ENCODE measurements around the gene CFAP119. TPM values are rescaled to one million over a fixed set of nuclear protein-coding genes. Genes with fewer than 3 reads are reported as not detected.

Gene CFAP119
- total and polyA plus RNA-seq, 3 donors from 2014 or later, result 31.5 to 54.2 (median 43.3) TPM

DNA sequence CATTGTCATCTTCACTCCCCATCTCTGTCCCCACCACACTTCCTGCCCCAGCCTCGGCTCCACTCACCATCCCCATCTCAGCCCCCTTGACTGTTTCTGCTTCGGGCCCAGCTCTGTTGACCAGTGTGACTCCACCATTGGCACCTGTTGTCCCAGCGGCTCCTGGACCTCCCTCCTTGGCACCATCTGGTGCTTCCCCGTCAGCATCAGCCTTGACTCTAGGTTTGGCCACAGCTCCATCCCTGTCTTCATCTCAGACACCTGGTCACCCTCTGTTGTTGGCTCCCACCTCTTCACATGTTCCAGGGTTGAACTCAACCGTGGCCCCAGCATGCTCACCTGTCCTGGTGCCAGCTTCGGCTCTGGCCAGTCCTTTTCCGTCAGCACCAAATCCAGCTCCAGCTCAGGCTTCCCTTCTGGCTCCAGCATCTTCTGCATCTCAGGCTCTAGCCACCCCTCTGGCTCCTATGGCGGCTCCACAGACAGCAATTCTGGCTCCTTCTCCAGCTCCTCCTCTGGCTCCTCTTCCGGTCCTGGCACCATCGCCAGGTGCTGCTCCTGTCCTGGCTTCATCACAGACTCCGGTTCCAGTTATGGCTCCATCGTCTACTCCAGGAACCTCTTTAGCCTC, 38.0 kb downstream of the CFAP119 start:
- Histone ChIP-seq H3K4me3 (no peak overlapping the region), H3K27ac (no peak overlapping the region), H3K36me3 (ENCODE audit: low read depth, missing control alignments) (no peaks in the 10 kb centered on the region), H3K9me3 (no peaks in the 10 kb centered on the region), H3K4me1 (peaks cover 2% of the 10 kb centered on the region), H3K27me3 (no peaks in the 10 kb centered on the region)
- no peak for DNase-seq
- 92 to 94% methylated on average over 12 of the region's 12 CpGs for WGBS, 2 donors
- no peak for TF ChIP-seq POLR2A (IDR thresholded peaks at IDR 0.05)
- TF ChIP-seq, protein P1, sequence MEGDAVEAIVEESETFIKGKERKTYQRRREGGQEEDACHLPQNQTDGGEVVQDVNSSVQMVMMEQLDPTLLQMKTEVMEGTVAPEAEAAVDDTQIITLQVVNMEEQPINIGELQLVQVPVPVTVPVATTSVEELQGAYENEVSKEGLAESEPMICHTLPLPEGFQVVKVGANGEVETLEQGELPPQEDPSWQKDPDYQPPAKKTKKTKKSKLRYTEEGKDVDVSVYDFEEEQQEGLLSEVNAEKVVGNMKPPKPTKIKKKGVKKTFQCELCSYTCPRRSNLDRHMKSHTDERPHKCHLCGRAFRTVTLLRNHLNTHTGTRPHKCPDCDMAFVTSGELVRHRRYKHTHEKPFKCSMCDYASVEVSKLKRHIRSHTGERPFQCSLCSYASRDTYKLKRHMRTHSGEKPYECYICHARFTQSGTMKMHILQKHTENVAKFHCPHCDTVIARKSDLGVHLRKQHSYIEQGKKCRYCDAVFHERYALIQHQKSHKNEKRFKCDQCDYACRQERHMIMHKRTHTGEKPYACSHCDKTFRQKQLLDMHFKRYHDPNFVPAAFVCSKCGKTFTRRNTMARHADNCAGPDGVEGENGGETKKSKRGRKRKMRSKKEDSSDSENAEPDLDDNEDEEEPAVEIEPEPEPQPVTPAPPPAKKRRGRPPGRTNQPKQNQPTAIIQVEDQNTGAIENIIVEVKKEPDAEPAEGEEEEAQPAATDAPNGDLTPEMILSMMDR (IDR thresholded peaks at IDR 0.05), result no peak
- intact Hi-C loops (cut with DNase I; ENCODE audit: low total_unique reads), result no loop called here

GRCh38 chr16:30722916-30723315, 38.9 kb downstream of the CFAP119 start:
- no peaks in the 10 kb centered on the region for H3K27me3 ChIP-seq
- no peak for TF ChIP-seq POLR2A (IDR thresholded peaks at IDR 0.05)
- TF ChIP-seq, protein P1 (IDR thresholded peaks at IDR 0.05), result no peak
- no peak for DNase-seq
- H3K27ac ChIP-seq, result no peak overlapping the region
- intact Hi-C loops (cut with DNase I; ENCODE audit: low total_unique reads), result no loop called here
- WGBS, 2 donors, result 86 to 89% methylated on average over 9 to 10 of the region's 10 CpGs
- H3K9me3 ChIP-seq, result no peaks in the 10 kb centered on the region
- no peaks in the 10 kb centered on the region for H3K36me3 ChIP-seq (ENCODE audit: low read depth, missing control alignments)
- H3K4me3 ChIP-seq, result no peak overlapping the region
- H3K4me1 ChIP-seq, result peaks cover 2% of the 10 kb centered on the region

GRCh38 chr16:30722443-30722842, 39.4 kb downstream of the CFAP119 start:
- 67 to 74% methylated on average over 6 of the region's 6 CpGs for WGBS, 2 donors
- Histone ChIP-seq H3K36me3 (ENCODE audit: low read depth, missing control alignments) (no peaks in the 10 kb centered on the region), H3K4me3 (no peak overlapping the region), H3K9me3 (no peaks in the 10 kb centered on the region), H3K27ac (no peak overlapping the region), H3K4me1 (peaks cover 2% of the 10 kb centered on the region), H3K27me3 (no peaks in the 10 kb centered on the region)
- DNase-seq, result no peak
- intact Hi-C loops (cut with DNase I; ENCODE audit: low total_unique reads), result no loop called here
- TF ChIP-seq POLR2A (IDR thresholded peaks at IDR 0.05), result no peak
- TF ChIP-seq, protein P1 (IDR thresholded peaks at IDR 0.05), result no peak

GRCh38 chr16:30721606-30722005, 40.3 kb downstream of the CFAP119 start:
- H3K9me3 ChIP-seq, result no peaks in the 10 kb centered on the region
- WGBS, 2 donors, result 83 to 100% methylated on average over 1 of the region's 1 CpG
- no peaks in the 10 kb centered on the region for H3K36me3 ChIP-seq (ENCODE audit: low read depth, missing control alignments)
- peaks cover 2% of the 10 kb centered on the region for H3K4me1 ChIP-seq
- intact Hi-C loops (cut with DNase I; ENCODE audit: low total_unique reads), result no loop called here
- H3K4me3 ChIP-seq, result no peak overlapping the region
- H3K27me3 ChIP-seq, result no peaks in the 10 kb centered on the region
- TF ChIP-seq POLR2A (IDR thresholded peaks at IDR 0.05), result no peak
- TF ChIP-seq, protein P1 (IDR thresholded peaks at IDR 0.05), result no peak
- DNase-seq, result no peak
- no peak overlapping the region for H3K27ac ChIP-seq

DNA sequence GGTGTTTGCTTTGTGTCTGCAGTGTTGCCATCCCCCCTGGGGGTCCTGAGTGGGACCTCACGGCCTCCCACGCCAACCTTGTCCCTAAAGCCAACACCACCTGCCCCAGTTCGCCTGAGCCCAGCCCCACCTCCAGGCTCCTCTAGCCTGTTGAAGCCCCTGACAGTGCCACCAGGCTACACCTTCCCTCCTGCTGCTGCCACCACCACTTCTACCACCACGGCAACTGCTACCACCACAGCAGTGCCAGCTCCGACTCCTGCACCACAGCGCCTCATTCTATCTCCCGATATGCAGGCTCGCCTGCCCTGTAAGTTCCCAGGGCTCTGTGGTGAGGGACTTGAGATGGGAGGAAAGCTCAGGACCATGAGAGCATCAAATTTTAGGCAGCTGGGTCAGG, 40.7 kb downstream of the CFAP119 start:
- Histone ChIP-seq H3K36me3 (ENCODE audit: low read depth, missing control alignments) (no peaks in the 10 kb centered on the region), H3K9me3 (no peaks in the 10 kb centered on the region), H3K4me3 (no peak overlapping the region), H3K27me3 (no peaks in the 10 kb centered on the region), H3K4me1 (peaks cover 2% of the 10 kb centered on the region), H3K27ac (no peak overlapping the region)
- intact Hi-C loops (cut with DNase I; ENCODE audit: low total_unique reads), result no loop called here
- 96 to 97% methylated on average over 8 of the region's 8 CpGs for WGBS, 2 donors
- DNase-seq, result no peak
- TF ChIP-seq, protein P1 (IDR thresholded peaks at IDR 0.05), result no peak
- no peak for TF ChIP-seq POLR2A (IDR thresholded peaks at IDR 0.05)

Data from testis (tissue), 3 donors.